Gastrocnemius medialis (tissue), 4 donors: ENCODE results near the gene RNU1-4. TPM values are rescaled to one million over a fixed set of nuclear protein-coding genes. Genes with fewer than 3 reads are reported as not detected.
"Not testable (repeated sequence)": the region's sequence is repeated elsewhere in the genome, so short reads cannot be mapped to it uniquely, and the experiment has no call there.

Experiments
- ATAC-seq, 2 donors: fragments of 150-250 bp; one replicate each; pipeline ENCODE4 v1.9.1; 2016
- DNase-seq, 2 donors: peaks; one replicate each; pipeline ENCODE4 v3.0.0-alpha.2; 2019
- H3K27ac ChIP-seq, 4 donors: fragments of 200-600 bp; sonication (generic); 1 replicate in 1 of 4; 2 replicates in 3 of 4; pipeline ENCODE4 v1.5.1; 2016 to 2018; ENCODE audit warnings: mild to moderate bottlenecking in 2 of 4, moderate library complexity in 1 of 4
- H3K27me3 ChIP-seq, 3 donors: fragments of 200-600 bp; sonication (generic) in 2 of 3; 1 replicate in 1 of 3; 2 replicates in 2 of 3; pipeline versions ENCODE4 v1.5.1 to v1.6.0; 2016 to 2019; ENCODE audit warnings: mild to moderate bottlenecking in 1 of 3, moderate library complexity in 1 of 3
- H3K36me3 ChIP-seq, 2 donors: fragments of 200-600 bp; sonication (generic) in 1 of 2; one replicate each; pipeline ENCODE4 v1.5.1; 2017 to 2018
- H3K4me1 ChIP-seq, 2 donors: fragments of 200-600 bp; sonication (generic) in 1 of 2; one replicate each; pipeline ENCODE4 v1.5.1; 2016 to 2017; ENCODE audit warnings: mild to moderate bottlenecking in 2 of 2
- H3K4me3 ChIP-seq, 4 donors: fragments of 200-600 bp; sonication (generic) in 3 of 4; 1 replicate in 1 of 4; 2 replicates in 3 of 4; pipeline ENCODE4 v1.5.1; 2016 to 2019; ENCODE audit warnings: mild to moderate bottlenecking in 2 of 4
- H3K9me3 ChIP-seq, 3 donors: fragments of 200-600 bp; sonication (generic) in 2 of 3; 1 replicate in 1 of 3; 2 replicates in 2 of 3; pipeline ENCODE4 v1.5.1; 2016 to 2019
- POLR2A ChIP-seq, 2 donors: fragments of 450-650 bp; IDR thresholded peaks; one replicate each; pipeline ENCODE4 v1.6.1; 2017; ENCODE audit warnings: antibody characterized with exemption in 2 of 2, mild to moderate bottlenecking in 2 of 2, moderate library complexity in 2 of 2
- in situ Hi-C, 4 donors: fragments of 200-750 bp; cut with MboI; loops; one replicate each; pipeline versions ENCODE4 v1.15.0 to v1.8.0; 2017; ENCODE audit warnings: low sequenced_read_pairs in 4 of 4
- intact Hi-C: fragments of 100-400 bp; cut with DNase I; formaldehyde crosslinking; loops from one replicate; pipeline ENCODE4 v1.15.1; 2023; ENCODE audit warnings: low total_unique reads
- total RNA-seq, 4 donors: library from RNA; depleted of rRNA; stranded (reverse); fragments of >200 nt; gene quantifications; one replicate each; pipeline versions ENCODE4 v1.1.0 to v1.2.3, GENCODE V29; 2016
- TF ChIP-seq, protein P1 (sequence below), 5 experiments: fragments of 450-650 bp in 3 of 5; fragments of 200-600 bp in 2 of 5; sonication (generic) in 2 of 5; IDR thresholded peaks in 4 of 5; conservative IDR thresholded peaks in 1 of 5; 1 replicate in 4 of 5; 2 replicates in 1 of 5; pipeline ENCODE4 v1.5.1; 2016 to 2019; ENCODE audit warnings: antibody characterized with exemption in 5 of 5, mild to moderate bottlenecking in 3 of 5, moderate library complexity in 3 of 5

The RNU1-4 gene
- total RNA-seq, 4 donors from 2014 or later: under 0.01 TPM; not detected in 3

DNA sequence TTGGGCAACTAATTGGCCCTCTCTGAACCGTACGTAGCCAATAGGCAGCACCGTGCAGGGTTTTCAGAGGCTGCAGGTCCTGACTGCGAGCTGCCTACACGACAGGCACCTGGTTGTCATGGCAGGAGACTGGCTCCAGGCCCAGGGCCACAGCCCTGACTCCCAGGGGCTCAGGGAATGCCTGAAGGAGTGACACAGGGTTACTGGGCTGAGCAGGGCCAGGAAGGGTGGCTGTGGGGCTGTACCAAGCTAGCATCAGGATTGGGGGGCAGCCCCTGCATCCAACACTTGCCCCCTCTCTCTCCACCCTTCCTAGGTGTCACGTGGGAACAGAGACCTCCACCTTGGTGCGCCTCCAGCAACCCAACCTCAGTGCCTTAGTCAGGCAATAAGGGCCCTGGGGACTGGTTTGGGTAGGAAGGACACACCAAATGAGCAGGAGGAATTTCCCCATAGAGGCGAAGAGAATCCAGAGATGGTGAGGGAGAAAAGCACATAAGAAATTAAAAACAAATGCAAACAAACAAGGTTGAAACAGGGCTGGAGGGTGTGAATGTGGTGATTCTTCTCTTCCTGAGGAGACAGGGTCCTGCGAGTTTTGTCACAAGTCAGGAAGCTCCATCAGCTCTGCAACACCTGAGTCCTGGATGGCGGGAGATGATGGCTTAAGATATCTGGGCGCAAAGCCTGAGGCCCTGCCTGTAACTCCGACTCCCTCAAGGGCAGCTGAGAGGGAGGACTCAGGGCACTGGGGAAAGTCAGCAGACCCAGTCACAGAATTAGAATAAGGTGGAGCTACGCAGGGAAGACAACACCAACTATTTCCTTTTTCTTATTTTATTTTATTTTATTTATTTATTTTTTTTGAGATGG, 19.7 kb upstream of the RNU1-4 start:
- no peaks in the 10 kb centered on the region for H3K36me3 ChIP-seq
- in situ Hi-C loops: no loop called here
- H3K4me3 ChIP-seq: no peak overlapping the region
- no peaks in the 10 kb centered on the region for H3K4me1 ChIP-seq
- TF ChIP-seq, protein P1, sequence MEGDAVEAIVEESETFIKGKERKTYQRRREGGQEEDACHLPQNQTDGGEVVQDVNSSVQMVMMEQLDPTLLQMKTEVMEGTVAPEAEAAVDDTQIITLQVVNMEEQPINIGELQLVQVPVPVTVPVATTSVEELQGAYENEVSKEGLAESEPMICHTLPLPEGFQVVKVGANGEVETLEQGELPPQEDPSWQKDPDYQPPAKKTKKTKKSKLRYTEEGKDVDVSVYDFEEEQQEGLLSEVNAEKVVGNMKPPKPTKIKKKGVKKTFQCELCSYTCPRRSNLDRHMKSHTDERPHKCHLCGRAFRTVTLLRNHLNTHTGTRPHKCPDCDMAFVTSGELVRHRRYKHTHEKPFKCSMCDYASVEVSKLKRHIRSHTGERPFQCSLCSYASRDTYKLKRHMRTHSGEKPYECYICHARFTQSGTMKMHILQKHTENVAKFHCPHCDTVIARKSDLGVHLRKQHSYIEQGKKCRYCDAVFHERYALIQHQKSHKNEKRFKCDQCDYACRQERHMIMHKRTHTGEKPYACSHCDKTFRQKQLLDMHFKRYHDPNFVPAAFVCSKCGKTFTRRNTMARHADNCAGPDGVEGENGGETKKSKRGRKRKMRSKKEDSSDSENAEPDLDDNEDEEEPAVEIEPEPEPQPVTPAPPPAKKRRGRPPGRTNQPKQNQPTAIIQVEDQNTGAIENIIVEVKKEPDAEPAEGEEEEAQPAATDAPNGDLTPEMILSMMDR (IDR thresholded peaks at IDR 0.05 in 4 of 5, conservative IDR thresholded peaks at IDR 0.05 in 1 of 5): no peak
- no peak for TF ChIP-seq POLR2A (IDR thresholded peaks at IDR 0.05)
- no peaks in the 10 kb centered on the region for H3K9me3 ChIP-seq
- intact Hi-C loops: no loop called here
- DNase-seq (no peak), ATAC-seq (no peak)
- H3K27ac ChIP-seq: no peak overlapping the region
- H3K27me3 ChIP-seq: peaks cover 11 to 43% (median 20%) of the 10 kb centered on the region in 3 donors

DNA sequence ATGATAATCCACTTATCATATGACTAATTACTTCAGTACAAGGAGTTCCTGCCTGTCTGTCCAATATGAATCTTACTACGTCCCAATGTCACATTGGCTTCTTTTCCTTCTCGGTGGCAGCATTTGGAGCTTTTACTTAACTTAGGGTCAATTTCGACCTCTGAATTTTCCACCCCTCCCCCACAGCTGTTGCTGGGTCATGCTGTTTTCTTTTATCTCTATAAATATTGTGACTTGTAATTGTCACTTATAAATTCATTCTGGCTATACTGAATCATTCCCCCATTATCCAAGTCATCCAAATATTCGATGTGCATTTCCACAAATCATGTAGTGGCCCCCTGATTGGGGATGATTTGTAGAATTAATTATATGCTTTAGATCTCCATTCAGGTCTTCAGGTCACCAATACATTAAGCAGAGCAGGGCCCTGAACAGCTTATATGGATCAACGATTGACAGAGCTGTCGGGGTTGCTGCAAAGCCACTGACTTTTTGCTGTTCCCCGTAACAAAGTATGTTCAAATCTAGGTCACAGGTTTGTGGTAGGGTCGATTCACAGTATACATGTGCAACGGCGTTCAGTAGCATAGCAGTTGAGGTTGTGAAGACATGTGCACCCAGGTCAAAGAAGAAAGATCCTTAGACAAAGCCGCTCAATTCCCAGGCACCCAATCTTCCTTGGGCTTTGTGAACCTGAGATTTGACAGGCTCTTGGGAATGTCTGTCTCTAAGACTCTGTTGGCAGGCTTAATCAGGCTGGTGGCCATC, 18.3 kb upstream of the RNU1-4 start:
- ATAC-seq (no peak), DNase-seq (no peak)
- intact Hi-C loops: no loop called here
- in situ Hi-C loops: no loop called here
- H3K27me3 ChIP-seq: peaks cover 11 to 37% (median 24%) of the 10 kb centered on the region in 3 donors
- no peak overlapping the region for H3K4me3 ChIP-seq
- H3K9me3 ChIP-seq: no peaks in the 10 kb centered on the region
- no peaks in the 10 kb centered on the region for H3K4me1 ChIP-seq
- H3K27ac ChIP-seq: no peak overlapping the region
- no peak for TF ChIP-seq POLR2A (IDR thresholded peaks at IDR 0.05)
- H3K36me3 ChIP-seq: no peaks in the 10 kb centered on the region

DNA sequence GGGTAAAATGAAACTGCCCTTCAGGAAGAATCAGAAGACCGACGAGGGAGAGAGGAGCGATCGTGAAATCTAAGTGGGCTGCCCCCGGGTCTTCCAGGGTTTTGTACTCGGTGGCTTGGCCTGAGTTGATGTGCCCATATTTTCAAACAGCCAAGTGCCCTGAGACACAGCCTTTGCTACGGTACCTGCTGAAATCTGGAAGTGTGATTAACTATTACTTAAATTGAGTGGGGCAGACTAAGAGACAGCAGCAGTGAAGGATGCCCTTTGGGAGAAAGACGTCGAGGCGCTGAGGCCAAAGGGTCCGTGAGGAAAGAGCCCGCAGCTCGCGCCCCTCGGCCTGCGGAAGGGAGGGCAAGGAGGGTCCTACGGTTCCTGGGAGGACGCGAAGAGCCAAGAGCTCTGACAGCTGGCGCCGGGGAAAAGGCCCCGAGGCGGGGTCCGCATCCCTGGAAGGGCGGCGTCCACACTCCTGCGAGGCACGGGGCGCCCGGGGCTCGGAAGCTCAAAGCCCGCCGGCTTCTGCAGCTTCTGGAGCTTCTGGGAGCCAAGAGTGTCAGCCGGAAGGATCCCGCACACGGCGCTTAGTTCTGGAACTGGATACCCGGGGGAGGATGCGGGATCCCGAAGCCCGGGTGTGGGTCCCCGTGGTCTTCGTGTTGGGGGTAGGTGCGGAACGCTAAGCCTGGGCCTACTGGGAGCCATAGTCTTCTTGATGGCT, 15.4 kb upstream of the RNU1-4 start:
- Histone ChIP-seq H3K36me3 (no peaks in the 10 kb centered on the region), H3K4me1 (no peaks in the 10 kb centered on the region), H3K4me3 (no peak overlapping the region), H3K27ac (no peak overlapping the region), H3K27me3 (peaks cover 23 to 29% (median 28%) of the 10 kb centered on the region in 3 donors), H3K9me3 (no peaks in the 10 kb centered on the region)
- intact Hi-C loops: no loop called here
- ATAC-seq: no peak
- no peak for DNase-seq
- TF ChIP-seq POLR2A (IDR thresholded peaks at IDR 0.05): no peak
- TF ChIP-seq, protein P1 (IDR thresholded peaks at IDR 0.05 in 4 of 5, conservative IDR thresholded peaks at IDR 0.05 in 1 of 5): no peak
- in situ Hi-C loops: no loop called here

DNA sequence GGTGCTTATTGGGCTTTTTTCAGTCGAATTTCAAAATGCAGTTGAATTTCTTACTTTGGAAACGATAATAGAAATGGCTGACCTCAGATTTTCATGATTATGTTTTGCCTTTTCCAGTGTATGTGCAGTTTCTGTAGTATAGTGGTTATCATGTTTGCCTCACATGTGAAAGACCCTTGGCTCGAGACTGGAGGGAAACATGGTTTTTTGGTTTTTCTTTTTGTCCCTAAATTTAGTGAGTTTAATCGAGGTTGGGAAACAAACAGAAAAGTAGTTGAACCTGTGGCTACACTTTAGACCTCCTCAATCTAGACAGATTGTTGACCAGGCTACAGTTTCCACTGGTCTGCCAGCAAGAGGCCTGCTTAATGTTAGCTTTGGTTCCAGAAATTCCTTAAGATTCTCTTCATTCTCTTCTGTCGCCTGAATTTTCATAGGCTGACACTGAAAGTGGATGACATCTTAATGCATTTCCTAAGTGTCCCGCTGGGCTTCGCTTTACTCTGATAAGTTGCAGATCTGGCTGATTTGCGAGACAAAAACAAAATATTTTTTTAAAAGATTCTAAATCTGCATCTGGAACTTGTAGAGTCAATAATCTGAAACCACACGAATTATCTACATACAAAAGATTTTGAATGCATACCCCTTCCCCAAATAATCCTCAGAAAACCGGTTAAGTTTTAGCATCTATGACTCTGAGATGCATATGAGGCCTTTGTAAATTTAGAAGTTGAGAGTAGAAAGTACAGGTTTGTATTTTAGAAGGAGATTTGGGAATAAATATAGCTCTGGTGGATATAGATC, 14.7 kb upstream of the RNU1-4 start:
- intact Hi-C loops, H3K4me1 ChIP-seq, ATAC-seq, DNase-seq, H3K9me3 ChIP-seq, H3K36me3 ChIP-seq, H3K27ac ChIP-seq, H3K4me3 ChIP-seq, in situ Hi-C loops: not testable (repeated sequence)
- H3K27me3 ChIP-seq: peaks cover 23 to 29% (median 28%) of the 10 kb centered on the region in 3 donors
